Measurements from ENCODE around the gene MMP15. TPM values are rescaled to one million over a fixed set of nuclear protein-coding genes. Genes with fewer than 3 reads are reported as not detected.

The MMP15 gene
- total RNA-seq, 4 donors from 2014 or later: 13.2 to 142 (median 134) TPM

DNA sequence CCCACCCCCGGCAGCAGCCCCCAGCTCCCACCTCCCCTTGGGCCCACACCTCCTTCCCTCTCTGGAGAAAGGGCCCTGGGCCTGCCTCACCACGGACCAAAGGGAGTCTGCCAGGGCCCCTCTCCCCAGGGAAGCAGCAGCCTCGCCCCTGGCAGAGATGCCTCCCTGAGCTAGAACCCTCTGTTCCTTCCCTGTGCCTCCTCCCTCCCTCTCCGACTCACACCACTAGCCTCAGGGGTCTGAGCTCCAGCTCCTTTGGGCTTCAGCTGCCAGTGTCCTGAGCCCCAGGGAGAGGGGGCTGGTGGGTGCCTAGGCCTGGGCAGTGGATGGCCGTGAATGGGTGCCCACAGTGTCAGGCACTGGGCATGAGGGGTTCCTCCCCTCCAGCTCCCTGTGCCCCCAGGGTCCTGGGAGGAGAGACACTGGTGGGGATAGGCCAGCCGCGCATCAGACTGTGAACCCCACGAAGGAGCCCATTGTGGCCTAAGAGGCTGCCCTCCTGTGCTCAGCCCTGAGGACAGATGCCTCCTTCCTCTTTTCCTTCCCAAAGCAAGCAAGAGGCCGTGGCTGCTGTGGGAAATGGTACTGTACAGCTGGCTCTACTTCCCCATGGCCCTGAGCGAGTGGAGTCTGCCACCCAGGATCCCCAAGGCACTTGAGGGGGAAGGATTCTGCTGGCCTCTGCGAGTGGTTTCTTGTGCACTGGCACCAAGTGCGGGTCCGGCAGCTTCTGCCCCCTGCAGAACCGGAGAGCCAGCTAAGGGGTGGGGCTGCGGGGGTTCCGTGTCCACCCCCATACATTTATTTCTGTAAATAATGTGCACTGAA lies 20.7 kb downstream of the MMP15 start:
- Histone ChIP-seq H3K27ac (no peak overlapping the region), H3K9me3 (no peaks in the 10 kb centered on the region), H3K4me1 (peaks cover 0 to 16% (median 0%) of the 10 kb centered on the region in 4 donors), H3K4me3 (no peak overlapping the region), H3K27me3 (no peaks in the 10 kb centered on the region), H3K36me3 (peaks cover 0 to 34% (median 0%) of the 10 kb centered on the region in 3 donors)
- TF ChIP-seq, protein P1, sequence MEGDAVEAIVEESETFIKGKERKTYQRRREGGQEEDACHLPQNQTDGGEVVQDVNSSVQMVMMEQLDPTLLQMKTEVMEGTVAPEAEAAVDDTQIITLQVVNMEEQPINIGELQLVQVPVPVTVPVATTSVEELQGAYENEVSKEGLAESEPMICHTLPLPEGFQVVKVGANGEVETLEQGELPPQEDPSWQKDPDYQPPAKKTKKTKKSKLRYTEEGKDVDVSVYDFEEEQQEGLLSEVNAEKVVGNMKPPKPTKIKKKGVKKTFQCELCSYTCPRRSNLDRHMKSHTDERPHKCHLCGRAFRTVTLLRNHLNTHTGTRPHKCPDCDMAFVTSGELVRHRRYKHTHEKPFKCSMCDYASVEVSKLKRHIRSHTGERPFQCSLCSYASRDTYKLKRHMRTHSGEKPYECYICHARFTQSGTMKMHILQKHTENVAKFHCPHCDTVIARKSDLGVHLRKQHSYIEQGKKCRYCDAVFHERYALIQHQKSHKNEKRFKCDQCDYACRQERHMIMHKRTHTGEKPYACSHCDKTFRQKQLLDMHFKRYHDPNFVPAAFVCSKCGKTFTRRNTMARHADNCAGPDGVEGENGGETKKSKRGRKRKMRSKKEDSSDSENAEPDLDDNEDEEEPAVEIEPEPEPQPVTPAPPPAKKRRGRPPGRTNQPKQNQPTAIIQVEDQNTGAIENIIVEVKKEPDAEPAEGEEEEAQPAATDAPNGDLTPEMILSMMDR (IDR thresholded peaks at IDR 0.05): no peak
- TF ChIP-seq POLR2A (IDR thresholded peaks at IDR 0.05): no peak
- DNase-seq: no peak

DNA sequence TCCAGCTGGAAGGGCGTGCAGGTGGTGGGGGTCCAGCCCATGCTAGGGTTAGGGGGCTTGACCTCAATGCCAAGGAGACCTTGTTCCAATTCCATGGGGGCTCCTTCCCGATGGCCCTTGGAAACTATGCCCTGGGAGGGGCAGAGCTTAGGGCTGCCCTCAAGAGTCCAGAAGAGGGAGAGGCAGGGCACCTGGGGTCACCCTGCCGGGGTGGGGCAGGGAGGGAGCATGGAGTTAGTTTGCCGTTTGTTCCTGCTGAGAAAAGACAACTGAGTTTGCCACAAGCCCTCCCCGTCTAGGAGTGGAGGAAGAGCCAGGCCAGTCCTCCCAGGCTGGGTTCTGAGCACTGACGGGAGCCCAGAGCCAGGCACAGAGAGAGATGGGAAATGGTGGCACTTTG lies 21.4 kb downstream of the MMP15 start:
- DNase-seq: peak in 1 of 3 donors; percentile 59
- Histone ChIP-seq H3K9me3 (no peaks in the 10 kb centered on the region), H3K27ac (no peak overlapping the region), H3K4me1 (peaks cover 0 to 16% (median 0%) of the 10 kb centered on the region in 4 donors), H3K27me3 (no peaks in the 10 kb centered on the region), H3K36me3 (peaks cover 0 to 28% (median 0%) of the 10 kb centered on the region in 3 donors), H3K4me3 (no peak overlapping the region)
- TF ChIP-seq, protein P1 (IDR thresholded peaks at IDR 0.05): no peak
- no peak for TF ChIP-seq POLR2A (IDR thresholded peaks at IDR 0.05)

DNA sequence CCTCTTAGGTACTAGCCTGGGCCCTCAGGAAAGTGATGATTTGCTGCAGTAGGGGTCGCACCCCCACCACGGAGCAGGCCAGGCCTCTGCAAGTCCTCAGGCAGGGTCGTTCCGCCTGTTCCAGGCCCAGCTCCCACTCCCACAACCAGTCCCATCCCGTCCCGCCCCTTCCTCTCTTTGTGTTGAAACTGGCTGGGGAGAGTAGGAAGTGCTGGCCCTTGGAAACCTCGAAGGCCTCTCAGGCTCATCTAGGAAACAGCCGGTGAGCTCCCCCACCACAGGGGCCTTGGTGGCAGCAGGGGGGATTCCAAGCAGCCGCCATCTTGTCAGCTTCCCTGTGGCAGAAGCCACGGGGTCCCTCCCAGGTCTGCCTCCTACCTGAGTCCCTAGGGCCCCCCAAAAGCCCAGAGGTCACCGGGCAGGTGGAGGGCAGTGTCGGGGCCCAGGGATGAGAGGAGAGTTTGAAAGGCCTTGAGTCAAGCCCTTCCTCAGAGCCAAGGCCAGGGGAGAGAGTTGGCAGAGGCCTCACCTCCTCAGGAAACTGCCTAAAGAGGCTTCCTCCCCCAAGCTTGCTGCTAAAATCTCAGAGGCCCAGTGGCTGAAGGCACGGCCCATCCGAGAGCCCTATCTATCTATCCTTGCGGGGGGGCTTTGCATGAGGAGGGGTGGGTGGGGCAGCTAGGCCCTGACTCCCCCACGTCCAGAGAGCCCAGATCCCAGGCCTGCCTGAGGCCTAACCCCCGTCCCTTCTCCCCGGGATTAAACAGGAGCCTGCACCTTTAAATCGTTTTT lies 22.2 kb downstream of the MMP15 start:
- H3K4me1 ChIP-seq: peaks cover 0 to 16% (median 0%) of the 10 kb centered on the region in 4 donors
- no peak overlapping the region for H3K4me3 ChIP-seq
- H3K27me3 ChIP-seq: no peaks in the 10 kb centered on the region
- H3K9me3 ChIP-seq: no peaks in the 10 kb centered on the region
- TF ChIP-seq POLR2A (IDR thresholded peaks at IDR 0.05): no peak
- TF ChIP-seq, protein P1 (IDR thresholded peaks at IDR 0.05): no peak
- H3K27ac ChIP-seq: no peak overlapping the region
- DNase-seq: peak in 1 of 3 donors; percentile 43
- peaks cover 0 to 19% (median 0%) of the 10 kb centered on the region in 3 donors for H3K36me3 ChIP-seq

DNA sequence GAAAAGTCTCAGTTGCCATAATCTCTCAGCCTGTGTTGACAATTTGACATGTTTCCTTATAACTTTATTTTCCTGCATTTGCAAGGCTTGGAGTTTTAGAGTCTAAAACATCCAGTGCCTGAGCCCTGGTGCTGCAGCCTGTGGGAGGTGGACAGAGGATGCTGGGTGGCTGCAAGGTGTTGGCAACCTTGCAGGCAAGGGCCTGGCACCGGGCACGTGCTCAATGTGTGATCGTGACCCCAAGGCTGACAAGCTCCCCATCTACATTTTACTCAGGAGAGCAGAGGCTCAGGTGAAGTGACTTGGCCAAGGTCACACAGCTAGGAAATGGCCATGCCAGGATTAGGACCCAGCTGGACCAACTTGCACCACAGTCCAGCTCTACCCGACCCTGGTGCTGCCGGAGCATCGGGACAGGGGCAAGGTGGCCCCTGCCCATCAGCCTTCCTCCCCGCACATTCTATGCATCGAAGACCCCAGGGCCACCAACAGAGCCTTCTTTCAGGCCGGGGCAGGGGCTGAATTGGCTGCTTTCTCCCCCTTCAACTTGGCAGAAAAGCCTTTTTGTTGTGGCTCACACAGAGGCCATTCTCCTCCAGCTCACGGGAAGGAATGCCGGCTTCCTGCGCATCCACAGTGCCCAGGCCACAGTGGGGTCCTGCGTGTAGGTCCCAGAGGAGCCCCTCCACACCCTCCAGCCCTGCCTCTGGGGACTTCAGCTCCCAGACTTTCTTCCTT lies 23.1 kb downstream of the MMP15 start:
- no peak for DNase-seq
- peaks cover 0 to 10% (median 0%) of the 10 kb centered on the region in 3 donors for H3K36me3 ChIP-seq
- TF ChIP-seq POLR2A (IDR thresholded peaks at IDR 0.05): no peak
- TF ChIP-seq, protein P1 (IDR thresholded peaks at IDR 0.05): no peak
- H3K4me1 ChIP-seq: peaks cover 0 to 16% (median 0%) of the 10 kb centered on the region in 4 donors
- no peaks in the 10 kb centered on the region for H3K27me3 ChIP-seq
- no peaks in the 10 kb centered on the region for H3K9me3 ChIP-seq
- H3K27ac ChIP-seq: no peak overlapping the region
- no peak overlapping the region for H3K4me3 ChIP-seq

All from Peyer's patch (tissue), 4 donors.